ENCODE measurements around the gene NME3.

DNA sequence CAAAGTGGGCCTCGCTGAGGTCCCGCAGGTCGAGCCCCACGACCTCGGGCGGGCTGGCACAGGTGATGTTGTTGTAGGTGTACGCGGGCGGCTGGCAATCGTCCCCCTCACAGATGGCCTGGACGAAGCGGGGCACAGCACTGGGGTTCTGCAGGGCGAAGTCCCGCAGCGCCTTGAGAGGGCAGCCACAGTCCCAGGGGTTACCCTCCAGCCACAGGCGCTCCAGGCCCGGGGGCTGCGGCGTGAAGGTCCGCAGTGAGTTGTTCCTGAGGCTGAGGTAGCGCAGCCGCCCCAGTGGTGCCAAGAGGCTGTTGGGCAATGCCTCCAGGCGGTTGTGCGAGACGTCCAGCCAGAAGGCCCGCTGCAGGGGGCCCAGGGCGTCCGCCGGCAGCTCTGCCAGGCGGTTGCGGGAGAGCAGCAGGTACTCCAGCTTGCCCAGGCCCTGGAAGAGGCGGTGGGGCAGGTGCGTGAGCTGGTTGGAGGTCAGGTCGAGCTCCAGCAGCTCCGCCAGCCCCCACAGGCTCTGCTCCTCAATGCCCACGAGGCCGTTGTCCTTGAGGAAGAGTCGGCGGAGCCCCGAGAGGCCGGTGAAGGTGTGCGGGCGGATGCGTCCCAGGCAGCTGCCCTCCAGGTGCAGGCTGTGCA, 19.4 kb upstream of the NME3 start:
- TF ChIP-seq CTCF (IDR thresholded peaks at IDR 0.05) (no peak), EP300 (IDR thresholded peaks at IDR 0.05) (no peak)
